Stimulated activated CD4-positive, alpha-beta T cell treated with anti-CD3 and anti-CD28 coated beads, Interleukin-15, amount 100 ng/mL, for 24 hours (primary cell): ENCODE results near the gene LMBR1L.

Experiments
- DNase-seq: peaks from one replicate; pipeline ENCODE4 v3.0.0-alpha.2; 2020

Gene LMBR1L

DNA sequence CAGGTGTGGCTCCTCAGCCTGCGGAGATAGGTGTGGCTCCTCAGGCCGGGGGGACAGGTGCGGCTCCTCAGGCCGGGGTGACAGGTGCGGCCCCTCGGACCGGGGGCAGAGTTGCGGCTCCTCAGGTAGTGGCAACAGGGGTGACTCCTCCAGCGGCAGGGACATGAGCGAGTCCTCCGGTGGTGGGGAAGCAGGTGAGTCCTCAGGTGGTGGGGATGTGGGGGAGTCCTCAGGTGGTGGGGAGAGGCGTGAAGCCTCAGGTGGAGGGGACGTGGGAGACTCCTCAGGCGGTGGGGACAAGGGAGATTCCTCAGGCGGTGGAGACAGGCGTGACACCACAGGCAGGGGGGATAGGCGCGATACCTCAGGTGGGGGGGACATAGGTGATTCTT is 59.3 kb downstream of the LMBR1L start:
- DNase-seq: no peak

DNA sequence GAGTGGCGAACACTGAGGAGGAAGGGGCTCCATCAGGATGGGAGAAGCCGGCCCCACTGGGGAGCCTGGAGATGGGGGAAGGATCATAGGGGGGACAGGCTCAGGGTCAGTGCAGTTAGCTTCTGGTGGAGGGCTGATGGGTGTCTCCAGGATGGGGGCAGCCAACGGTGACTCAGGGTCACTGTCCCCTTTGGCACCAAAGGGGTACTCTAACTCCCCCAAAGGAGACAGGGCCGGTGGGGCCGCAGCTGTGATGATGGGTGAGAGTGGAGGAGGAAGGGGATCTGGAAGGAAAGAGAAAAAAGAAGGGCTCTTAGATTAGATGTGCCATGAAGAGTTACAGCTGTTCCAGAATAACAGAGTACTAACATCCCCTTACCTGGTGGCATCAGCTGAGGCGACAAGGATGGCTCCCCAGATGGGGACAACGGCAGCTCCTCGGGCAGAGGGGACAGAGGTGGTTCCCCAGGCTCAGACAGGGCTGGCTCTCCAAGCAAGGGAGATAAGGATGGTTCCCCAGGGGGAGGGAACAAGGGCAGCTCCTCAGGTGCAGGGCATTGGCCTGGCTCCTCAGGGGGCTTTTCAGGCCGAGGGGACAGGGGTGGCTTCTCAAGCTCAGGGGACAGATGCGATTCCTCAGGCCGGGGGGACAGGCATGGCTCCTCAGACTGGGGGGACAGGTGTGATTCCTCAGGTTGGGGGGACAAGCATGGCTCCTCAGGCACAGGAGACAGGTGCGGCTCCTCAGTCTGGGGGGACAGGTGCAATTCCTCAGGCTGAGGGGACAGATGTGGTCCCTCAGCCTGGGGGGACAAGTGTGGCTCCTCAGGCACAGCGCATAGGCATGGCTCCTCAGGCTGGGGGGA is 59.9 kb downstream of the LMBR1L start:
- DNase-seq: no peak

DNA sequence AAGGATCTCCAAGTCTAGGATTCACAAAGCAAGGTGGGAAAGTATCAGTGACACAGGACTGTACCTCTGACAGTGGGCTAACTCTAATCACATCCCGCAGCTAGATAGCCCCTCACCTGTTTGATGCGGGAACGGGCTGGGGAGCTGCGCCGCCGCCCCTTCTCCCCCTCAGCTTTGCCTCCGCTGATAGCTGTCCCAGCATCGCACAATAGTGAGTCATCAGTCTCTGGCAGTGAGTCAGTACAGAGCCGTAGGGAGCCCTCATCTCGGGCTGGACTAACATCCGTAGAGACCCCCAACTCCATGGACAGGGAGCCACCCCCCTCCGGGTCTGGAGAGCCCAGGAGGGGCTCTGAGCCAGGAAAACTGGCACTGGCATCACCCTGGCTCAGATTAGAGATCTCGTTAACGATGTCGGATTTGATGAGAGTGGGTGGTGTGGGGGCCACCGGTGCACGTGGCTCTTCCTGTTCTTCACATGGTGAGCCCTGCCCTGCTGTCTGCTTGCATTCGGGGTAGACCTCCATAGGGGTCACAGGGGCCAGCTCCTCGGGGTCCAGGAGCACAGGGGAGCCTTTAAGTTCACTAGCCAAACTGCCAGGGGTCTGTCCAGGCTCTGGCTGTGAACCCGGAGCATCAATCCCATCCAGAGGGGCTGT is 61.0 kb downstream of the LMBR1L start:
- no peak for DNase-seq

DNA sequence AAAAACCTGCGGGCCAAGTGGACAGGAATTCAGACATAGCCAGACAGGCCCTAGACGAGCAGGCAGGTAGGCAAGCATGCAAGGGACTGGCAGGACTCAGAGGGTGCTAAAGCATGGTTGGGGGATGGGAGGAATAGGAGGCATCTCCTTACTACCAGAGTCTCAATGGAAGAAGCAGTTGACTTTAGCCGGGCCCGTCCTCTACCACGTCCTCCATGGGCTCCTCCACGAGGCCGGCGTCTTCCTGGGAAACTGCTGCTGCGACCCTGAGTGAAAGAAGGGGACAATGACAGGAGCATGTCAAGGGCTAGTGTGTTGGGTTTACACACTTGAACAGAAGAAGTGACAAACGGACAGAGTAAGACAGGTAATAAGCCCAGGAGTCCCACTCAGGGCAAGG is 61.7 kb downstream of the LMBR1L start:
- no peak for DNase-seq
